NCI-H2196 (cell line): ENCODE results near the gene CYB5B.

Experiments
- DNase-seq: peaks from one replicate; lab custom pipeline; 2025; ENCODE audit not compliant: unreplicated experiment; lab: John Stamatoyannopoulos, UW

The CYB5B gene

GRCh38 chr16:69483611-69484010 is 59.2 kb downstream of the CYB5B start:
- no peak for DNase-seq

- no peak for DNase-seq
Measured at GRCh38 chr16:69485361-69485760, 60.9 kb downstream of the CYB5B start.

- no peak for DNase-seq
Measured at GRCh38 chr16:69485816-69486215, 61.4 kb downstream of the CYB5B start.

GRCh38 chr16:69486272-69486671 is 61.9 kb downstream of the CYB5B start:
- DNase-seq: no peak

- no peak for DNase-seq
Measured at GRCh38 chr16:69486724-69487123, 62.3 kb downstream of the CYB5B start.

GRCh38 chr16:69490707-69491324 is 66.4 kb downstream of the CYB5B start:
- no peak for DNase-seq

- no peak for DNase-seq
Measured at GRCh38 chr16:69494991-69495392, 70.6 kb downstream of the CYB5B start.

- DNase-seq: no peak
Measured at GRCh38 chr16:69495821-69496220, 71.4 kb downstream of the CYB5B start.

GRCh38 chr16:69496376-69496775 is 72.0 kb downstream of the CYB5B start:
- DNase-seq: no peak

- no peak for DNase-seq
Measured at GRCh38 chr16:69496896-69497295, 72.5 kb downstream of the CYB5B start.

GRCh38 chr16:69497876-69498596 is 73.6 kb downstream of the CYB5B start:
- DNase-seq: no peak

- DNase-seq: no peak
Measured at GRCh38 chr16:69498926-69499325, 74.5 kb downstream of the CYB5B start.

GRCh38 chr16:69499541-69500230 is 75.3 kb downstream of the CYB5B start:
- no peak for DNase-seq

- no peak for DNase-seq
Measured at GRCh38 chr16:69500496-69500895, 76.1 kb downstream of the CYB5B start.

- no peak for DNase-seq
Measured at GRCh38 chr16:69501956-69502745, 77.7 kb downstream of the CYB5B start.

GRCh38 chr16:69503244-69503643 is 78.8 kb downstream of the CYB5B start:
- no peak for DNase-seq

- no peak for DNase-seq
Measured at GRCh38 chr16:69508033-69508755, 83.8 kb downstream of the CYB5B start.

- DNase-seq: no peak
Measured at GRCh38 chr16:69509125-69509524, 84.7 kb downstream of the CYB5B start.

- no peak for DNase-seq
Measured at GRCh38 chr16:69511651-69512050, 87.2 kb downstream of the CYB5B start.

- no peak for DNase-seq
Measured at GRCh38 chr16:69513180-69513966, 89.0 kb downstream of the CYB5B start.
